ENCODE results near the gene BEND2. TPM values are rescaled to one million over a fixed set of nuclear protein-coding genes. Genes with fewer than 3 reads are reported as not detected.

BEND2 gene
- total RNA-seq, 1 donor from 2014 or later: not detected

DNA sequence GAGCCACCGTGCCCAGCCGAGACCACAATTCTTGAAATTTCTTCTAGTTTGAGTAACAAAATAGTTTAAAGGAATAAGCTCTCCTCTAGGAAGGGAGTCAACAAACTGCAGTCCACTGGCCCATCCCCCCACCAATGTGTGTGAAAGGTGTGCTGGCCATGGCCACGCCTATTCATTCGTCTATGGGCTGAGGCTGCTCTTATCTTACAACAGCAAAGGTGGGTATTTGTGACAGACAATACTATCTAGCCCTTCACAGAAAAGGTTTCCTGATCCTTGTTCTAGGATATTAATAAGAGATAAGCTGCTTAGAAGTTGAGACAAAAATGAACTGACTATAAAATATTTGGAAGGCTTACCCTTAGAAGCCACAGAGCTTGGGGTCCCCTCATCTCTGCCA lies 41.2 kb downstream of the BEND2 start:
- H3K36me3 Mint-ChIP-seq (ENCODE audit: unreplicated experiment): no peaks in the 10 kb centered on the region
- no peak overlapping the region for H3K4me3 Mint-ChIP-seq (ENCODE audit: unreplicated experiment)
- peaks cover 8% of the 10 kb centered on the region for H3K4me1 Mint-ChIP-seq (ENCODE audit: low read depth, unreplicated experiment)
- no peak for DNase-seq
- H3K27me3 Mint-ChIP-seq (ENCODE audit: unreplicated experiment): peaks cover 2% of the 10 kb centered on the region
- no peak for TF ChIP-seq CTCF (IDR thresholded peaks at IDR 0.05; ENCODE audit: partially characterized antibody, unreplicated experiment)
- H3K27ac Mint-ChIP-seq (ENCODE audit: unreplicated experiment): no peak overlapping the region
- peaks cover 4% of the 10 kb centered on the region for H3K9me3 Mint-ChIP-seq (ENCODE audit: unreplicated experiment)

- peaks cover 8% of the 10 kb centered on the region for H3K4me1 Mint-ChIP-seq (ENCODE audit: low read depth, unreplicated experiment)
- no peaks in the 10 kb centered on the region for H3K36me3 Mint-ChIP-seq (ENCODE audit: unreplicated experiment)
- no peak overlapping the region for H3K4me3 Mint-ChIP-seq (ENCODE audit: unreplicated experiment)
- TF ChIP-seq CTCF (IDR thresholded peaks at IDR 0.05; ENCODE audit: partially characterized antibody, unreplicated experiment): no peak
- H3K27me3 Mint-ChIP-seq (ENCODE audit: unreplicated experiment): peaks cover 2% of the 10 kb centered on the region
- H3K9me3 Mint-ChIP-seq (ENCODE audit: unreplicated experiment): peaks cover 4% of the 10 kb centered on the region
- DNase-seq: no peak
- H3K27ac Mint-ChIP-seq (ENCODE audit: unreplicated experiment): no peak overlapping the region
Observed at GRCh38 chrX:18174971-18175370, 45.7 kb downstream of the BEND2 start.

GRCh38 chrX:18174209-18174608 lies 46.5 kb downstream of the BEND2 start:
- Mint-ChIP-seq H3K4me1 (ENCODE audit: low read depth, unreplicated experiment) (peaks cover 8% of the 10 kb centered on the region), H3K36me3 (ENCODE audit: unreplicated experiment) (no peaks in the 10 kb centered on the region), H3K9me3 (ENCODE audit: unreplicated experiment) (peaks cover 4% of the 10 kb centered on the region), H3K27ac (ENCODE audit: unreplicated experiment) (no peak overlapping the region), H3K4me3 (ENCODE audit: unreplicated experiment) (no peak overlapping the region), H3K27me3 (ENCODE audit: unreplicated experiment) (peaks cover 2% of the 10 kb centered on the region)
- no peak for TF ChIP-seq CTCF (IDR thresholded peaks at IDR 0.05; ENCODE audit: partially characterized antibody, unreplicated experiment)
- no peak for DNase-seq

DNA sequence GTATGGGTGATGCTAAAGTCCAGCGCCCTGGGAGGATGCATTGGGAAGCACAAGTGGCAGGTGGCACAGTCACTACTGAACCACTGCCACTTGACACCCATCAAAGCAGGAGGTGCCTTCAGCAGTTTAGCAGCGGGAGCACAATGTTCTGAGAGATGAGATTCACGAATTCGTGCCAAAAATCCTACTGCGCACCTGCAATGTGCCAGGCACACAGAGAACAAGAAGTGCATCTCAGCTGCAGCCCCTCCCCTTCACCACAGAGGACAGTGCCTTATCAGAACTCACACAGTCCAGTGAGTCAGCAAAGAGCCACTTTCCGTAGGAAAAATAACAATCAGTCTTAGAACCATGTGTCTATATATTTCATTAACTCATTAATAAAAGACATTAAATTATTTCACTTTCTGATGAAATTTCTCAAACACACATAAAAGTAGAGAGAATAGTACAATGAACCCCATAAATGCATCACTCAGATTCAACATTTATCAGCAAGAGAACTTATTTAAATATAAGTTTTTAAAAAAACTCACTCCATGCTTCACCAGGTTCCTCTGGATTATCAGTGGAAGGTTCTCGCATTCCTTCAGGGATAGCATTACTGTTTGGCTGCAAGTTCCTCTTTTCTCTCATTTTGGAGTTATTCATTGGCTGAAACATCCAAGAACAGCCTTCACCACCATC lies 47.0 kb downstream of the BEND2 start:
- no peak overlapping the region for H3K27ac Mint-ChIP-seq (ENCODE audit: unreplicated experiment)
- no peak for DNase-seq
- H3K27me3 Mint-ChIP-seq (ENCODE audit: unreplicated experiment): peaks cover 2% of the 10 kb centered on the region
- TF ChIP-seq CTCF (IDR thresholded peaks at IDR 0.05; ENCODE audit: partially characterized antibody, unreplicated experiment): no peak
- peaks cover 8% of the 10 kb centered on the region for H3K4me1 Mint-ChIP-seq (ENCODE audit: low read depth, unreplicated experiment)
- H3K4me3 Mint-ChIP-seq (ENCODE audit: unreplicated experiment): no peak overlapping the region
- H3K9me3 Mint-ChIP-seq (ENCODE audit: unreplicated experiment): peaks cover 4% of the 10 kb centered on the region
- H3K36me3 Mint-ChIP-seq (ENCODE audit: unreplicated experiment): no peaks in the 10 kb centered on the region

DNA sequence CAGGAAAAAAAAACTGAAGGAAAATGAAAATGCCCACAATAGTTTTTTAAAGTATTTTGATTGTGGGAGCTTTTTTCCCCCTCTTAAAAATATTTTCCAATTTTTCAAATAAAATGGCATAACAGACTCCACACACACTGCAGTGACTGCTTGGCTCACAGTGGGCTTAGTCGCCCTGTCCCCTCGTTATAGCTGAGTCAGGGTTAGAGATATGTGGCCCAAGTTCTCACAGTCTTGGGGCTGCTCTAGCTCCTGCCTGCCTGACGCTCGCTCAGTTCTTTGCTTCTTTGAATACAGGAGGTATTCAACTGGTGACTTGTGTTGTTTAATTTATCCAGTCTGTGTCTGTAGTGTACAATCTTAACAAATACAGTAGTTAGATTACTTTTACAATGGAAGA lies 47.7 kb downstream of the BEND2 start:
- no peak for DNase-seq
- Mint-ChIP-seq H3K4me3 (ENCODE audit: unreplicated experiment) (no peak overlapping the region), H3K36me3 (ENCODE audit: unreplicated experiment) (no peaks in the 10 kb centered on the region), H3K27ac (ENCODE audit: unreplicated experiment) (no peak overlapping the region), H3K4me1 (ENCODE audit: low read depth, unreplicated experiment) (peaks cover 3% of the 10 kb centered on the region), H3K27me3 (ENCODE audit: unreplicated experiment) (peaks cover 2% of the 10 kb centered on the region), H3K9me3 (ENCODE audit: unreplicated experiment) (peaks cover 2% of the 10 kb centered on the region)
- no peak for TF ChIP-seq CTCF (IDR thresholded peaks at IDR 0.05; ENCODE audit: partially characterized antibody, unreplicated experiment)

All from glutamatergic neuron (in vitro differentiated cells).